Neural cell (in vitro differentiated cells): ENCODE data around the gene RARRES2. TPM values are rescaled to one million over a fixed set of nuclear protein-coding genes. Genes with fewer than 3 reads are reported as not detected.

ENCODE experiments used
- H2AFZ ChIP-seq: fragments of 200-600, 300-800 bp; sonication (generic), shearing (Covaris generic); 2 replicates; pipeline ENCODE4 v1.6.0; 2014; ENCODE audit warnings: low read depth, mild to moderate bottlenecking, antibody characterized with exemption, low read length, moderate library complexity
- H3F3A ChIP-seq: fragments of 200-600 bp; shearing (Covaris generic); 2 replicates; pipeline ENCODE4 v1.6.1; 2016; ENCODE audit warnings: mild to moderate bottlenecking, moderate library complexity, mixed read lengths, antibody characterized with exemption, low read length; ENCODE audit not compliant: insufficient read depth, poor library complexity, severe bottlenecking
- H3K27ac ChIP-seq: fragments of 200-600, 300-800 bp; sonication (generic), shearing (Covaris generic); 2 replicates; pipeline ENCODE4 v1.5.1; 2014; ENCODE audit warnings: mild to moderate bottlenecking, low read length, moderate library complexity
- H3K27me3 ChIP-seq: fragments of 300-800, 200-600 bp; sonication (generic), shearing (Covaris generic); 2 replicates; pipeline ENCODE4 v1.6.0; 2014; ENCODE audit warnings: mild to moderate bottlenecking, low read depth, low read length, moderate library complexity; ENCODE audit not compliant: insufficient read depth
- H3K36me3 ChIP-seq: fragments of 300-800, 200-600 bp; sonication (generic), shearing (Covaris generic); 2 replicates; pipeline ENCODE4 v1.5.1; 2014; ENCODE audit warnings: mild to moderate bottlenecking, antibody characterized with exemption, low read length, moderate library complexity; ENCODE audit not compliant: insufficient read depth
- H3K4me2 ChIP-seq: fragments of 300-800, 200-600 bp; sonication (generic), shearing (Covaris generic); 2 replicates; pipeline ENCODE4 v1.6.0; 2014; ENCODE audit warnings: mild to moderate bottlenecking, low read length
- H3K4me3 ChIP-seq: fragments of 300-800, 200-600 bp; sonication (generic), shearing (Covaris generic); 2 replicates; pipeline ENCODE4 v1.5.1; 2014; ENCODE audit warnings: mild to moderate bottlenecking, low read length, moderate library complexity
- H3K79me2 ChIP-seq: fragments of 200-600 bp; shearing (Covaris generic); replicated peaks from 2 replicates; pipeline ENCODE4 v1.6.0; 2014; ENCODE audit warnings: mild to moderate bottlenecking, low read length, moderate library complexity; ENCODE audit not compliant: insufficient read depth
- H3K9ac ChIP-seq: fragments of 300-800, 200-600 bp; sonication (generic), shearing (Covaris generic); 2 replicates; pipeline ENCODE4 v1.6.1; 2016; ENCODE audit warnings: mild to moderate bottlenecking, low read length, mixed read lengths
- H3K9me2 ChIP-seq: fragments of 200-600 bp; shearing (Covaris generic); 2 replicates; pipeline ENCODE4 v1.6.1; 2016; ENCODE audit warnings: mild to moderate bottlenecking, low read length, mixed read lengths; ENCODE audit not compliant: insufficient read depth
- H3K9me3 ChIP-seq: fragments of 200-600, 300-800 bp; sonication (generic), shearing (Covaris generic); 2 replicates; pipeline ENCODE4 v1.6.1; 2016; ENCODE audit warnings: mild to moderate bottlenecking, mixed run types, low read length, moderate library complexity, mixed read lengths
- H4K20me1 ChIP-seq: fragments of 200-600 bp; shearing (Covaris generic); 2 replicates; pipeline ENCODE4 v1.6.1; 2016; ENCODE audit warnings: mild to moderate bottlenecking, mixed run types; ENCODE audit not compliant: insufficient read depth
- EP300 ChIP-seq: fragments of 450-650 bp; conservative IDR thresholded peaks from 2 replicates; pipeline ENCODE4 v1.6.1; 2014; ENCODE audit warnings: antibody characterized with exemption, mild to moderate bottlenecking, moderate library complexity; ENCODE audit not compliant: poor library complexity, severe bottlenecking
- EZH2 ChIP-seq: fragments of 200-600, 300-800 bp; shearing (Covaris generic), sonication (generic); IDR thresholded peaks from 2 replicates; pipeline ENCODE4 v1.6.1; 2014; ENCODE audit warnings: antibody characterized with exemption, low read length, borderline replicate concordance, mild to moderate bottlenecking; ENCODE audit not compliant: insufficient read depth, poor library complexity, severe bottlenecking
- MXI1 ChIP-seq: fragments of 450-650 bp; conservative IDR thresholded peaks from 2 replicates; pipeline ENCODE4 v1.6.1; 2014; ENCODE audit warnings: antibody characterized with exemption, mild to moderate bottlenecking; ENCODE audit not compliant: poor library complexity, severe bottlenecking
- POLR2AphosphoS5 ChIP-seq: IDR thresholded peaks from 2 replicates; pipeline ENCODE4 v1.6.1; 2012
- RAD21 ChIP-seq: fragments of 450-650 bp; conservative IDR thresholded peaks from 2 replicates; pipeline ENCODE4 v1.6.1; 2014; ENCODE audit warnings: antibody characterized with exemption, mild to moderate bottlenecking, moderate library complexity
- TAF1 ChIP-seq: IDR thresholded peaks from 2 replicates; pipeline ENCODE4 v1.6.1; 2012; ENCODE audit warnings: low read depth
- polyA plus RNA-seq: library from polyadenylated mRNA; depleted of rRNA; stranded (reverse); fragments of >200 nt; gene quantifications from 2 replicates; pipeline ENCODE4 v1.2.3, GENCODE V29; 2014
- TF ChIP-seq, protein P1 (sequence below): fragments of 450-650 bp; IDR thresholded peaks from 2 replicates; pipeline ENCODE4 v1.5.1; 2014; ENCODE audit warnings: antibody characterized with exemption, mild to moderate bottlenecking, moderate library complexity; ENCODE audit not compliant: poor library complexity, severe bottlenecking
- TF ChIP-seq, protein P2 (sequence below): IDR thresholded peaks from 2 replicates; pipeline ENCODE4 v1.6.1; 2012; ENCODE audit warnings: borderline replicate concordance

RARRES2 gene
- polyA plus RNA-seq, 1 donor from 2014 or later: 0.71 TPM

GRCh38 chr7:150374026-150374425 lies 32.6 kb upstream of the RARRES2 start:
- Histone ChIP-seq H2AFZ (no peak overlapping the region), H3K27me3 (no peaks in the 10 kb centered on the region), H3K4me3 (no peak overlapping the region), H3K9me2 (no peaks in the 10 kb centered on the region), H3K9me3 (no peaks in the 10 kb centered on the region), H3K4me2 (no peak overlapping the region), H3K36me3 (no peaks in the 10 kb centered on the region), H3K9ac (no peak overlapping the region), H3K27ac (no peak overlapping the region), H3F3A (peaks cover 4% of the 10 kb centered on the region), H3K79me2 (peaks cover 37% of the 10 kb centered on the region), H4K20me1 (no peaks in the 10 kb centered on the region)
- no peak for TF ChIP-seq POLR2AphosphoS5
- TF ChIP-seq, protein P1, sequence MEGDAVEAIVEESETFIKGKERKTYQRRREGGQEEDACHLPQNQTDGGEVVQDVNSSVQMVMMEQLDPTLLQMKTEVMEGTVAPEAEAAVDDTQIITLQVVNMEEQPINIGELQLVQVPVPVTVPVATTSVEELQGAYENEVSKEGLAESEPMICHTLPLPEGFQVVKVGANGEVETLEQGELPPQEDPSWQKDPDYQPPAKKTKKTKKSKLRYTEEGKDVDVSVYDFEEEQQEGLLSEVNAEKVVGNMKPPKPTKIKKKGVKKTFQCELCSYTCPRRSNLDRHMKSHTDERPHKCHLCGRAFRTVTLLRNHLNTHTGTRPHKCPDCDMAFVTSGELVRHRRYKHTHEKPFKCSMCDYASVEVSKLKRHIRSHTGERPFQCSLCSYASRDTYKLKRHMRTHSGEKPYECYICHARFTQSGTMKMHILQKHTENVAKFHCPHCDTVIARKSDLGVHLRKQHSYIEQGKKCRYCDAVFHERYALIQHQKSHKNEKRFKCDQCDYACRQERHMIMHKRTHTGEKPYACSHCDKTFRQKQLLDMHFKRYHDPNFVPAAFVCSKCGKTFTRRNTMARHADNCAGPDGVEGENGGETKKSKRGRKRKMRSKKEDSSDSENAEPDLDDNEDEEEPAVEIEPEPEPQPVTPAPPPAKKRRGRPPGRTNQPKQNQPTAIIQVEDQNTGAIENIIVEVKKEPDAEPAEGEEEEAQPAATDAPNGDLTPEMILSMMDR: no peak
- TF ChIP-seq, protein P2, sequence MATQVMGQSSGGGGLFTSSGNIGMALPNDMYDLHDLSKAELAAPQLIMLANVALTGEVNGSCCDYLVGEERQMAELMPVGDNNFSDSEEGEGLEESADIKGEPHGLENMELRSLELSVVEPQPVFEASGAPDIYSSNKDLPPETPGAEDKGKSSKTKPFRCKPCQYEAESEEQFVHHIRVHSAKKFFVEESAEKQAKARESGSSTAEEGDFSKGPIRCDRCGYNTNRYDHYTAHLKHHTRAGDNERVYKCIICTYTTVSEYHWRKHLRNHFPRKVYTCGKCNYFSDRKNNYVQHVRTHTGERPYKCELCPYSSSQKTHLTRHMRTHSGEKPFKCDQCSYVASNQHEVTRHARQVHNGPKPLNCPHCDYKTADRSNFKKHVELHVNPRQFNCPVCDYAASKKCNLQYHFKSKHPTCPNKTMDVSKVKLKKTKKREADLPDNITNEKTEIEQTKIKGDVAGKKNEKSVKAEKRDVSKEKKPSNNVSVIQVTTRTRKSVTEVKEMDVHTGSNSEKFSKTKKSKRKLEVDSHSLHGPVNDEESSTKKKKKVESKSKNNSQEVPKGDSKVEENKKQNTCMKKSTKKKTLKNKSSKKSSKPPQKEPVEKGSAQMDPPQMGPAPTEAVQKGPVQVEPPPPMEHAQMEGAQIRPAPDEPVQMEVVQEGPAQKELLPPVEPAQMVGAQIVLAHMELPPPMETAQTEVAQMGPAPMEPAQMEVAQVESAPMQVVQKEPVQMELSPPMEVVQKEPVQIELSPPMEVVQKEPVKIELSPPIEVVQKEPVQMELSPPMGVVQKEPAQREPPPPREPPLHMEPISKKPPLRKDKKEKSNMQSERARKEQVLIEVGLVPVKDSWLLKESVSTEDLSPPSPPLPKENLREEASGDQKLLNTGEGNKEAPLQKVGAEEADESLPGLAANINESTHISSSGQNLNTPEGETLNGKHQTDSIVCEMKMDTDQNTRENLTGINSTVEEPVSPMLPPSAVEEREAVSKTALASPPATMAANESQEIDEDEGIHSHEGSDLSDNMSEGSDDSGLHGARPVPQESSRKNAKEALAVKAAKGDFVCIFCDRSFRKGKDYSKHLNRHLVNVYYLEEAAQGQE: no peak

- peaks cover 38% of the 10 kb centered on the region for H3K79me2 ChIP-seq
- no peak overlapping the region for H3K4me3 ChIP-seq
Measured at GRCh38 chr7:150373049-150373801, 31.8 kb upstream of the RARRES2 start.

More at GRCh38 chr7:150373049-150373801, 31.8 kb upstream of the RARRES2 start:
- TF ChIP-seq TAF1: no peak
- no peak for TF ChIP-seq MXI1
- TF ChIP-seq, protein P2: no peak
- no peak for TF ChIP-seq EP300
- no peak for TF ChIP-seq RAD21
- no peak for TF ChIP-seq EZH2
- TF ChIP-seq POLR2AphosphoS5: no peak
- H3K36me3 ChIP-seq: no peaks in the 10 kb centered on the region
- no peak overlapping the region for H3K9ac ChIP-seq
- no peak overlapping the region for H2AFZ ChIP-seq
- H3K9me2 ChIP-seq: no peaks in the 10 kb centered on the region
- no peaks in the 10 kb centered on the region for H4K20me1 ChIP-seq
- no peak overlapping the region for H3K4me2 ChIP-seq
- H3K27me3 ChIP-seq: no peaks in the 10 kb centered on the region
- H3K27ac ChIP-seq: no peak overlapping the region
- H3F3A ChIP-seq: peaks cover 3% of the 10 kb centered on the region
- no peaks in the 10 kb centered on the region for H3K9me3 ChIP-seq
